Measurements from ENCODE around the gene ITGA11. TPM values are rescaled to one million over a fixed set of nuclear protein-coding genes. Genes with fewer than 3 reads are reported as not detected.

The ITGA11 gene
- total RNA-seq, 5 donors from 2014 or later (not counting 1 experiment from before 2014, with no cell fraction given): 0.07 to 0.95 (median 0.18) TPM; not detected in 2

- peaks cover 9 to 16% of the 10 kb centered on the region in 2 donors for H3K27me3 Mint-ChIP-seq
- 65% methylated on average over 7 of the region's 7 CpGs for WGBS (ENCODE audit: insufficient coverage)
- peaks cover 0 to 6% (median 0%) of the 10 kb centered on the region in 3 donors for H3K9me3 Mint-ChIP-seq
- H3K27ac Mint-ChIP-seq: no peak overlapping the region
- Histone ChIP-seq H3K4me3 (ENCODE audit: control insufficient read depth in 1 of 2, extremely low read depth in 1 of 2, low read length in 1 of 2) (no peak overlapping the region), H3K27me3 (replicated peaks in 1 of 2; ENCODE audit: control insufficient read depth in 2 of 2, extremely low read depth in 1 of 2, insufficient read depth in 2 of 2, low read length in 1 of 2) (peaks cover 0 to 5% of the 10 kb centered on the region in 2 experiments), H3K9me3 (no peaks in the 10 kb centered on the region), H3K27ac (ENCODE audit: low read length) (no peak overlapping the region), H3K36me3 (ENCODE audit: control insufficient read depth in 2 of 2, extremely low read depth in 1 of 2, insufficient read depth in 1 of 2, low read length in 1 of 2) (no peaks in the 10 kb centered on the region), H3K4me1 (ENCODE audit: control insufficient read depth in 1 of 2, extremely low read depth in 1 of 2, insufficient read depth in 2 of 2, low read length in 2 of 2) (no peaks in the 10 kb centered on the region)
- no peaks in the 10 kb centered on the region for H3K36me3 Mint-ChIP-seq
- CTCF ChIA-PET: no interaction called here
- H3K4me1 Mint-ChIP-seq: no peaks in the 10 kb centered on the region
- DNase-seq (no peak), ATAC-seq (replicated peaks in 1 of 4) (no peak)
- POLR2A ChIA-PET: no interaction called here
- H3K4me3 Mint-ChIP-seq: no peak overlapping the region
Observed at GRCh38 chr15:68464448-68465090, 32.6 kb upstream of the ITGA11 start.

- H3K36me3 ChIP-seq (ENCODE audit: control insufficient read depth in 2 of 2, extremely low read depth in 1 of 2, insufficient read depth in 1 of 2, low read length in 1 of 2): no peaks in the 10 kb centered on the region
- no peak for DNase-seq
- Mint-ChIP-seq H3K4me3 (no peak overlapping the region), H3K27me3 (peaks cover 9 to 16% of the 10 kb centered on the region in 2 donors), H3K9me3 (peaks cover 0 to 6% (median 0%) of the 10 kb centered on the region in 3 donors), H3K27ac (no peak overlapping the region), H3K4me1 (no peaks in the 10 kb centered on the region), H3K36me3 (no peaks in the 10 kb centered on the region)
- no peak overlapping the region for H3K27ac ChIP-seq (ENCODE audit: low read length)
- 80% methylated on average over 1 of the region's 3 CpGs for WGBS (ENCODE audit: insufficient coverage)
- CTCF ChIA-PET: no interaction called here
- POLR2A ChIA-PET: no interaction called here
- no peaks in the 10 kb centered on the region for H3K4me1 ChIP-seq (ENCODE audit: control insufficient read depth in 1 of 2, extremely low read depth in 1 of 2, insufficient read depth in 2 of 2, low read length in 2 of 2)
- ATAC-seq (replicated peaks in 1 of 4): no peak
- no peak overlapping the region for H3K4me3 ChIP-seq (ENCODE audit: control insufficient read depth in 1 of 2, extremely low read depth in 1 of 2, low read length in 1 of 2)
- peaks cover 0 to 5% of the 10 kb centered on the region in 2 experiments for H3K27me3 ChIP-seq (replicated peaks in 1 of 2; ENCODE audit: control insufficient read depth in 2 of 2, extremely low read depth in 1 of 2, insufficient read depth in 2 of 2, low read length in 1 of 2)
- H3K9me3 ChIP-seq: no peaks in the 10 kb centered on the region
Observed at GRCh38 chr15:68463996-68464395, 32.0 kb upstream of the ITGA11 start.

GRCh38 chr15:68463444-68463843 lies 31.5 kb upstream of the ITGA11 start:
- Histone ChIP-seq H3K36me3 (ENCODE audit: control insufficient read depth in 2 of 2, extremely low read depth in 1 of 2, insufficient read depth in 1 of 2, low read length in 1 of 2) (no peaks in the 10 kb centered on the region), H3K27me3 (replicated peaks in 1 of 2; ENCODE audit: control insufficient read depth in 2 of 2, extremely low read depth in 1 of 2, insufficient read depth in 2 of 2, low read length in 1 of 2) (peaks cover 0 to 5% of the 10 kb centered on the region in 2 experiments), H3K4me3 (ENCODE audit: control insufficient read depth in 1 of 2, extremely low read depth in 1 of 2, low read length in 1 of 2) (no peak overlapping the region), H3K4me1 (ENCODE audit: control insufficient read depth in 1 of 2, extremely low read depth in 1 of 2, insufficient read depth in 2 of 2, low read length in 2 of 2) (no peaks in the 10 kb centered on the region), H3K9me3 (no peaks in the 10 kb centered on the region), H3K27ac (ENCODE audit: low read length) (no peak overlapping the region)
- no CpG with 5 or more reads among the region's 5 CpGs for WGBS (ENCODE audit: insufficient coverage)
- no peak for DNase-seq
- Mint-ChIP-seq H3K27me3 (peaks cover 7 to 20% of the 10 kb centered on the region in 2 donors), H3K36me3 (no peaks in the 10 kb centered on the region), H3K9me3 (peaks cover 0 to 6% (median 0%) of the 10 kb centered on the region in 3 donors), H3K4me1 (no peaks in the 10 kb centered on the region), H3K4me3 (no peak overlapping the region), H3K27ac (no peak overlapping the region)
- CTCF ChIA-PET: no interaction called here
- no peak for ATAC-seq (replicated peaks in 1 of 4)
- POLR2A ChIA-PET: no interaction called here

- Mint-ChIP-seq H3K4me1 (no peaks in the 10 kb centered on the region), H3K9me3 (peaks cover 0 to 6% (median 0%) of the 10 kb centered on the region in 3 donors), H3K36me3 (no peaks in the 10 kb centered on the region), H3K27me3 (peaks cover 7 to 14% of the 10 kb centered on the region in 2 donors), H3K27ac (no peak overlapping the region), H3K4me3 (no peak overlapping the region)
- no peak for DNase-seq
- no CpG with 5 or more reads among the region's 2 CpGs for WGBS (ENCODE audit: insufficient coverage)
- no peak overlapping the region for H3K4me3 ChIP-seq (ENCODE audit: control insufficient read depth in 1 of 2, extremely low read depth in 1 of 2, low read length in 1 of 2)
- ATAC-seq (replicated peaks in 1 of 4): no peak
- no peaks in the 10 kb centered on the region for H3K9me3 ChIP-seq
- H3K27ac ChIP-seq (ENCODE audit: low read length): no peak overlapping the region
- peaks cover 0 to 5% of the 10 kb centered on the region in 2 experiments for H3K27me3 ChIP-seq (replicated peaks in 1 of 2; ENCODE audit: control insufficient read depth in 2 of 2, extremely low read depth in 1 of 2, insufficient read depth in 2 of 2, low read length in 1 of 2)
- CTCF ChIA-PET: no interaction called here
- H3K4me1 ChIP-seq (ENCODE audit: control insufficient read depth in 1 of 2, extremely low read depth in 1 of 2, insufficient read depth in 2 of 2, low read length in 2 of 2): no peaks in the 10 kb centered on the region
- POLR2A ChIA-PET: no interaction called here
- no peaks in the 10 kb centered on the region for H3K36me3 ChIP-seq (ENCODE audit: control insufficient read depth in 2 of 2, extremely low read depth in 1 of 2, insufficient read depth in 1 of 2, low read length in 1 of 2)
Observed at GRCh38 chr15:68460166-68460565, 28.2 kb upstream of the ITGA11 start.

- CTCF ChIA-PET: no interaction called here
- H3K9me3 Mint-ChIP-seq: no peaks in the 10 kb centered on the region
- H3K36me3 ChIP-seq (ENCODE audit: control insufficient read depth in 2 of 2, extremely low read depth in 1 of 2, insufficient read depth in 1 of 2, low read length in 1 of 2): no peaks in the 10 kb centered on the region
- no peaks in the 10 kb centered on the region for H3K4me1 Mint-ChIP-seq
- ATAC-seq (replicated peaks in 1 of 4) (no peak), DNase-seq (no peak)
- POLR2A ChIA-PET: no interaction called here
- no peaks in the 10 kb centered on the region for H3K4me1 ChIP-seq (ENCODE audit: control insufficient read depth in 1 of 2, extremely low read depth in 1 of 2, insufficient read depth in 2 of 2, low read length in 2 of 2)
- H3K27me3 Mint-ChIP-seq: peaks cover 43 to 63% of the 10 kb centered on the region in 2 donors
- H3K9me3 ChIP-seq: no peaks in the 10 kb centered on the region
- no peak overlapping the region for H3K27ac ChIP-seq (ENCODE audit: low read length)
- H3K27ac Mint-ChIP-seq: no peak overlapping the region
- H3K36me3 Mint-ChIP-seq: no peaks in the 10 kb centered on the region
- WGBS (ENCODE audit: insufficient coverage): no CpG with 5 or more reads among the region's 1 CpG
- H3K4me3 Mint-ChIP-seq: no peak overlapping the region
- peaks cover 0 to 22% of the 10 kb centered on the region in 2 experiments for H3K27me3 ChIP-seq (replicated peaks in 1 of 2; ENCODE audit: control insufficient read depth in 2 of 2, extremely low read depth in 1 of 2, insufficient read depth in 2 of 2, low read length in 1 of 2)
- H3K4me3 ChIP-seq (ENCODE audit: control insufficient read depth in 1 of 2, extremely low read depth in 1 of 2, low read length in 1 of 2): no peak overlapping the region
Observed at GRCh38 chr15:68450192-68450591, 18.2 kb upstream of the ITGA11 start.

GRCh38 chr15:68449389-68449788 lies 17.4 kb upstream of the ITGA11 start:
- DNase-seq (no peak), ATAC-seq (replicated peaks in 1 of 4) (no peak)
- ChIA-PET POLR2A (no interaction called here), CTCF (no interaction called here)
- Histone ChIP-seq H3K27ac (ENCODE audit: low read length) (no peak overlapping the region), H3K9me3 (no peaks in the 10 kb centered on the region), H3K36me3 (ENCODE audit: control insufficient read depth in 2 of 2, extremely low read depth in 1 of 2, insufficient read depth in 1 of 2, low read length in 1 of 2) (no peaks in the 10 kb centered on the region), H3K4me1 (ENCODE audit: control insufficient read depth in 1 of 2, extremely low read depth in 1 of 2, insufficient read depth in 2 of 2, low read length in 2 of 2) (no peaks in the 10 kb centered on the region), H3K4me3 (ENCODE audit: control insufficient read depth in 1 of 2, extremely low read depth in 1 of 2, low read length in 1 of 2) (no peak overlapping the region), H3K27me3 (replicated peaks in 1 of 2; ENCODE audit: control insufficient read depth in 2 of 2, extremely low read depth in 1 of 2, insufficient read depth in 2 of 2, low read length in 1 of 2) (peaks cover 0 to 22% of the 10 kb centered on the region in 2 experiments)
- Mint-ChIP-seq H3K9me3 (no peaks in the 10 kb centered on the region), H3K27me3 (peaks cover 47 to 63% of the 10 kb centered on the region in 2 donors), H3K36me3 (no peaks in the 10 kb centered on the region), H3K4me1 (no peaks in the 10 kb centered on the region), H3K4me3 (no peak overlapping the region), H3K27ac (no peak overlapping the region)
- 92% methylated on average over 3 of the region's 6 CpGs for WGBS (ENCODE audit: insufficient coverage)
